Posterior vena cava (tissue), 2 donors: ENCODE data around the gene PTPRT. TPM values are rescaled to one million over a fixed set of nuclear protein-coding genes. Genes with fewer than 3 reads are reported as not detected.

ENCODE experiments used
- DNase-seq: peaks from one replicate; pipeline ENCODE4 v3.0.0-alpha.2; 2020; ENCODE audit warnings: low spot score
- intact Hi-C, 2 donors: fragments of 100-400 bp; cut with DNase I; formaldehyde crosslinking; loops; one replicate each; pipeline versions ENCODE4 v1.14.1 to v1.14.2; 2022 to 2023
- total RNA-seq, 2 donors: library from RNA; stranded (reverse); fragmentation: NEBNext Ultra II Directional; extraction: Animal tissue kit (Norgen Biotek cat#: 25700); gene quantifications; one replicate each; pipeline ENCODE4 v1.2.1, GENCODE V29; 2021
- donor health status: DM: yes; HTN: yes; CAD: no.
- donor health status: DM: yes; HTN: yes; CAD: no.

PTPRT gene
- total RNA-seq, 2 donors from 2014 or later = 0.10 to 0.19 TPM

DNA sequence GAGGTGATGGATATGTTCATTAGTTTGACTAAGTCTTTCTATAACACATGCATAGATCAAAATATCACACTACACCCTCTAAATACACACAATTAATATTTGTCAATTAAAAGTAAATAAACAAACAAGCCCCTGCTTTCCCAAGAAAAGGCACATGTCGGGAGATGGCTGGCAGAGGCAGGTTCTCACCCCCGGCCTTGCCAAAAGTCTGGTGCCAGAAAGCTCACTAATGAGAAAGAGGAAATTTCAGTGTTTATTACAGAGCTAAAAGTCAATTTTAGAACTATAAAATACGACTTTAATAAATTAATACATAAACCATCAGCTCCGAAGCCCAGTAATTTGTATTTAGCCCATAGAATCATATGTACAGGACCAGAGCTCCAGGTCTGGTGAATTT lies 404.7 kb downstream of the PTPRT start:
- intact Hi-C loops = no loop called here
- no peak for DNase-seq

DNA sequence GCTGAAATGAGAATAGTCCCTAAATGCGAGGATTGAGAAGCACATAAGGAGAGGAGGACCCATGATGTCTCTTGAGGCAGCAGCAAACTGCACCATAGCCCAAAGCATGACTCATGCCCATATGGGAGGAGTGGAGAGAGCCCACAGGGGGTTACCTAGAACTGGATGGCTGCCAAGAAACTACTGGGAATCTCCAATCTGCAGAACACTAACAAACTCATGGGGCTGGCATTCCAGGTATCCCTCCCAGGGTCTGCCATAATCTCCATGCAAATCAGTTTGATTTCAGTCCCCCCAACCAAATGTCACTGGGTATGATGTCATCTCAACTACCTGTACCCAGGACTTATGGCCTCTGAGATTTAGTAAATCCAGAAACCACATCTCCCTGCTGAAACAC lies 410.5 kb downstream of the PTPRT start:
- intact Hi-C loops = no loop called here

DNA sequence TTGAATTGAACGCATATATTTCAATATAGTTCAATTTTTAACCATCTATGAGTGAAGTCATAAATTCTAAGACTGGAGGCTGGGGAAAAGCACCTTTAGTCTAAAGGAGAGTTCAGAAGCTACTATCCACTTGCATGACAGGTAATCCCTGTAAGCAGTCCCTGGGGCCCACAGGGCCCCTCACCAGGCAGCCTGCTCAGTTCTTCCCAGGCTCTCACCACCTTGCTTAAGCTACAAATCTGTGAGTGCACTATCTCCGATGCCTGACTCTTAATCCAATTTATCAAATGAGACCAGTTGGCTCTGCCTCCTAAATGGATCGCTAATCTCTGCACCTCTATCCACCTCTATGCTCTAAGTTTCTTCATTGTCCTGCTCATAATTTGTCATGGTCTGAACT lies 413.8 kb downstream of the PTPRT start:
- intact Hi-C loops = no loop called here
- DNase-seq = no peak

More for the DNA sequence above, 410.5 kb downstream of the PTPRT start:
- DNase-seq = no peak

DNA sequence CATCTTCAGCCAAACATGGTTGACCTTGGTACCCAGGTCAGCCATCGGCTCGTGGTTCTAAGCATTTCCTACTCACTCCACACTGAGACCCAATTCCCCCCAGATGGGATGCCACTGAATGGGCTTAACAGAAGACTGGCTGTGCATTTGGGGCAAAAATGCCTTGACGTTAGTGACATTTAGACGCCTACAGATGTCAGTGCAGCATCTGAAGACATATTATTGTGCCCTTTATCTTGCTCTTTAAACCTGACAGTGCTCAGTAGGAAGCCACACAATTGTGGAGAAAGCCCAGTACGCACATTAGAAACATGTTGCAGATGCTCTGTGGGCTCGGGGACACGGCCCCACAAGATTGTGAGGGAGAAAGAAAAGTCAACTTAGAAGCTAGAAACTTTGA lies 414.7 kb downstream of the PTPRT start:
- intact Hi-C loops = no loop called here
- no peak for DNase-seq

DNA sequence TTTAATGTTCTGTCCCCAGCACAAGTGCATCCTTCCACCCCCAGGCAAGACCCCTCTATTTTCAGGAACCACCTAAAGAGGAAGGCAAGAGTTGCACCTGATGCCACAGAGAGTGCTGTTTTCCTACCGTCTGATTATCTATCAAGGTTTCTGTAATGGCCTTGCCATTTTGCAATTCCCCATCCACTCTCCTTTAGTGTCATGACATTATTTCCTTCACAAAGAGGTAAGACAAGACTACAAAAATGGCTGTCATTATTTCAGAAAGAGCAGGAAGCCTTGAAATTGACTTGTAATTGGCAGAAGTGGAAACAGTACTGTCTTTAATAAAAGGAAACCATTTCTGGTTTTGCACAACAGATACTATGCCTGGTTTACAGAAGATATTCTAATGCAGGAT lies 426.7 kb downstream of the PTPRT start:
- intact Hi-C loops = no loop called here
- DNase-seq = no peak

DNA sequence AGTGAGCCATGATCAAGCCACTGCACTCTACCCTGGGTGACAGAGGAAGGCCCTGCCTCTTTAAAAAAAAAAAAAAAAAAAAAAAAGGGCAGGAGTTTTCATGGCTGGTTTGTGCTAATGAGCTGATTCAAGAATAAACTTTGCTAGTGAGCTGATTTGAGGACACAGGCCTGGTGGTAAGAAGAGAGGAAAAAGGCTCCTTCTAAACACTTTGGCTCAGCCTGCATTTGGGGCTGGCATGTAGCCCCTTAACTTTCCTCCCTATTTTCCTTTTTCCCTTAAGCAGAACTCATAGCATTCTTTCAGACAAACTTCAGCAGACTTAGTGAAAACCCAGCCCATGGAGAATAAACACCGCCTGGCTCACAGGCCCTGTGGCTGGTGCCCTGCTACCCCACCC lies 432.7 kb downstream of the PTPRT start:
- no peak for DNase-seq
- intact Hi-C loops = no loop called here

DNA sequence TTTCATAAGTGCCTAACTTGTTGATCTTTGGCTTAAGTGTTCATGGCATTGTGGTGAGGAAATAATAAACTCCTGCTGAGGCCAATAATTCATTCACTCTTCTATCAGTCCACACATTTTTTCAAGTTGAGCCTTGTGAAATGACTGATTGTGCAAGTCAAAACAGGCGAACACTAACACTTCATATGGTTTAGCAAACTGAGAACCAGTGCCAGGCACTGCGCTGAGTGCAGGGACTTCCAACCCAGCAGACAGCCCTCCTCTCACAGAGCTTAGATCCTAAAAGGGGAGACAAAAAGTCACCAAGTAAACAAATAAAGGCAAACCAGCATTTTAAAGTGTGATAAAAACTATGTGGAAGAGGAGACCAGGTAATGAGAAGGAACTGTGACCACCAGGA lies 435.0 kb downstream of the PTPRT start:
- DNase-seq = no peak
- intact Hi-C loops = no loop called here

DNA sequence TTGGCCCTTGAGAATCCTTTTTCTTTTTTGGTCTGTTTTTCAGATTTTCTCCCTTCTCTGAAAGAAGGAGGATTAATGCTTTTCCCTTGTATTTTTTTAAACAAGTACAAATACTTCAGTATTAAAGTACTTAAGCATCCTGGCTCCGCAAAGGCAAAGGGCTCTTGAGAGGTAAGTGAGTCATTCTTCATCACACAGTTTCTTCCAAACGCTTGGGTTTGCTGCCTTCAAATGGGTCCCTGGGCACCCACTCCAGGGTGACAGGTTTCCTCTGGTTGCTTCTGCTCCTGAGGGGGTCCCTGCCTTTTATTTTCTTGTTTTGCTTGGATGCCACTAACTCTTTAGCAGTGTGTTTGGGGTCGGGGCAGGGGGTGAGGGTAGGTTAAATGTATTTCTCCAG lies 437.1 kb downstream of the PTPRT start:
- intact Hi-C loops = no loop called here
- DNase-seq = no peak

DNA sequence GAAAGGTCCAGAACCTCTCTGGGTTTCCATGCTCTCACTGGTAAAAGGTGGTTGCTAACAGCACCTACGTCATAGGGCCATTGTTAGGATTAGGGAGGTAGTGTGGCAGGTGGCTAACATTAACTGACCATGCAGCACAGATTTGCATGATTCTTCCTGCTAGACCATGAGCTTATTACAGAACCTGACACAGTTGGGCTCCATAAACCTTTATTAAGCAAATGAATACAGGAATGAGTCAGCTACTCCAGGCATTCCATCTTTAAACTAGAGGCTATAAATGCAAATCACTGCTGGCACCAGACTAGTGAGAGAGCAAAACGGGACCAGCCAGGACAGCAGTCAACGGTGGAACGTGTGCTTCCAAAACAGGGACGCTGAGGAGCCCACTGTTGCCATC lies 440.1 kb downstream of the PTPRT start:
- intact Hi-C loops = no loop called here
- no peak for DNase-seq

DNA sequence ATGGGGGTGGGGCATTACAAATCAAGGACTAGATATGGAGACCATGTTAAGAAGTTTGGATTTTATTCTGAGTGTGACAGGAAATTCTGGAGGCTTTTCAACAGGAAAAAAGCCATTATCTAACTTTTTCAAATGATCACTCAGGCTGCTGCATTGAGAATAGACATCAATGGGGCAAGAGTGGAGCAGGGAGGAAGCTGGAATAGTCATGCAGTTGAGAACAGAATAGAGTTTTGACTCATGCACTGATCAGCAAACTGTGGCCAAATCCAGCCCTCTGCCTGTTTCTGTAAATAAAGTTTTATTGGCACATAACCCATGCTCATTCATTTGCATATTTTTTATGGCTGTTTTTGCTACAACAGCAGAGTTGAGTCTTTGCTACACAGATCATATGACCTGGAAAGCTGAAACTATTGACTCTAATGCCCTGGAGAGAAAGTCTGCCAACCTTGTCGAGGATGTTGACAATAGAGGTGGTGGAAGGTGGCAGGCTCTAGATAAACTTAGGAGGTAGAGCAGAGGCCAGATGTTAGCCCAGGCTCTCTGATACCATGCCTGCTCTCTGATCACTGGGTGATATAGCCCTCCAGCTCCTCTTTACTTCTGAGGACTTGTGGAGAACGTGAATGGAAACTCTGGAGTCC lies 441.8 kb downstream of the PTPRT start:
- intact Hi-C loops = no loop called here
- no peak for DNase-seq

DNA sequence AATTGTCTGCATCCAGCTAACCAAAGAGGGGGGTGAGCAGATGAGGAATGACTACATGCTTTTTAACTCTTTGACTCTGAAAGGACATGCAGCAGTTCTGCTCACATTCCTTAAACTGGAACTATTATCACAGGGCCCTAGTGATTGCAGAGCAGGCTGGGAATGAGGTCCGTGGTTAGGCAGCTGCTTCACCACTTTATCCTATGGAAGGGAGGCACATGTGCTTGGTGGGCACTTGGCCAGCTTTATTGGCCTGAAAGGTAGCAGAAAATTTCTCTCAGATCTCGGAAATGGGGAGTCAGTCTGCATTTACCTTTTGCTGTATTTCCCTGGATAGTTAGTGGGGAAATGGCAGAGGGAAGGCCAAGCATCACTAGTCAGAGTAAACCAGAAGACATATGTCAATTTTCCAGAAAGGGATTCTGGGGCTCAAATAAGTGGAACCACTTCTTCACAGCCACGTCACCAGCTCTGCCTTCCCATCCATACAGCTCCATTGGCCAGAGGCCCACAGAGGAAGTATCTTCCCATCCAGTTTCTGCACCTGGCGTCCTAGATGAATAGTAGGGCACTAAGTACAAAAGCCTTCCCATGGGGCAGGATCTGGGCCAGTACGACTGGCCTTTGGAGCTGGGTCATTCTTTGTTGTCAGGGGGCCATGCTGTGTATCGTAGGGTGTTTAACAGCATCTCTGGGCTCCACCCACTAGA lies 444.8 kb downstream of the PTPRT start:
- DNase-seq = no peak
- intact Hi-C loops = no loop called here

DNA sequence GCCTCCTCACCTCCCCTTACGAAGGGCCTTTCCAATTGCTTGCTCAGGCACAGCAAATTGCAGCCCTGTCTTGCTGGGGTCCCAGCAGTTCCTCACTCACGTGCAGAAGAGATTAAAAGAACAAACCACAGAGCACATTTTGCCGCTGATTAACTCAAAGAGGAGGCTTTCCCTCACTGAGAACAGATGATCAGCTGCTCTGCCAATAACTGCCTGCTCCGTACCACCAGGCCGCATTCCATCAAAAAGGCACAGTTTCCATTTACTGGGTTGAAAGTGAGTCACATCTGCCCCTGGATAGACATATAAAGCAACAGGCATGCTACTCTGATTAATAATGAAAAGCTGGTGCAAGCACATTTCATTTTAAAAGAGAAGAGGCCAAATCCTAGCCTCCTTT lies 446.8 kb downstream of the PTPRT start:
- intact Hi-C loops = no loop called here
- DNase-seq = no peak

DNA sequence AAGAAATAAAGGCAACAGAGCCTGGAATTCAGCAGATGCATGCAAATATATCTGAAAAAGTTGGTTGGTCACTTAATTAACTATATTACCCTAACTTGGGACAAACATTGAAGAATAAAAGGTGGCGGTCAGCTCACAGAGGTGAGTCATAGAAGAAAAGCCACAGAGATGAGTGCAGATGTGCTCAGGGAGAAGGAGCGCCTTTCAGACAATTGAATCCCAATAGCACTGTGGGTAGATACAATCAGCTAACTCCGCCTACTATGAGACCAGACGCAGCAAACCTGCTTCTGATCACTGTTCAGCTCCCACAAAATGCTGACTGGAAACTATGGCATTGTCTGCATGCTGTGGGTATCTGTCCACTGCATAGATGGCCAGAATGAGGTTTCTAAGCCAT lies 447.8 kb downstream of the PTPRT start:
- DNase-seq = no peak
- intact Hi-C loops = no loop called here

DNA sequence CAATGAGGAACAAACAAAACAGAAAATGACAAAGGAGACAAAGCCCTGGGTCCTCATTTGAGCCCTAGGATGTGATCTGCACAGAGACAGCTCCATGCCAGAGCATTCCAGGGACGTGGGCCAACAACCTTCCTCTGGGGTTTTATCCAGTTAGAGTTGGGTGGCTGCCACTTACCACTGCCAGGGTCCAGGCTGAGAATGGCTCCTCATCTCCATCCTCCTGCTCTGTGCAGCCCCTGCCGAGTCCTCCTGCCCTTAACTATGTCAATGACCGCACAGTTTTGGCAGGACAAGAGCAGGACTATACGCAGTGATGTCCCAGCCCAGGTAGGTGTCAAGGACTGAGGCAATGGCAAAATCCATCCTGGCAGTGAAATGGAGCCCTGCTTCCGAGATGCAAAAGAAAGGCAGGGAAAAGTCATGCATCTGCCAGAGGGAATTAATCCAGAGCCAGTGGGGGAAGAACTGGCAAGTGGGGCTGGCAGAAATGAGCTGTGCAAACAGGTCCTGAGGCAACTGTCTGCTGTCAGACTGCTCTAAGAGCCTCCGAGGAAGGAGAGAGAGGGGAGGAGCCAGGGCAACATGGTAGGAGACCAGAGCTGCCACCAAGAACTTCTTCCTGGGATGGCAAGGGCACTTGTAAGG lies 449.4 kb downstream of the PTPRT start:
- intact Hi-C loops = no loop called here
- DNase-seq = no peak

DNA sequence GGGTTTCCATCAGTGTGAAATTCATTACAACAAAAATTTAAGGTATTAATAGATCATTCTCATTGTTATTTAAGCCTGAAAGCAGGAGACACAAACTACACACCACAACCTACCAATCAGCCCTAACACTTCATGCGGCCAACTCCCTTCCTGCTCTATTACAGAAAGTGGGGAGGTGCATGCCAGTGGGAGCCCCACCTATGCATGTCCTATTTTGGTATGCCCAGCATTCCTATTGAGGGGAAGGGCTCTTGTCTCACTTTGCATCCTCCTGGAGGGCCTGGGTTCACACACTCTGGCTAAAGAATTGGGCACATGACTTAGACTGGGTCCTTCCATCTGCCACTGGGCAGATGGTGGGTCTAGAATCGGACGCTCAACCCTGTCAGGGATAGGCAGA lies 450.0 kb downstream of the PTPRT start:
- intact Hi-C loops = no loop called here
- no peak for DNase-seq

DNA sequence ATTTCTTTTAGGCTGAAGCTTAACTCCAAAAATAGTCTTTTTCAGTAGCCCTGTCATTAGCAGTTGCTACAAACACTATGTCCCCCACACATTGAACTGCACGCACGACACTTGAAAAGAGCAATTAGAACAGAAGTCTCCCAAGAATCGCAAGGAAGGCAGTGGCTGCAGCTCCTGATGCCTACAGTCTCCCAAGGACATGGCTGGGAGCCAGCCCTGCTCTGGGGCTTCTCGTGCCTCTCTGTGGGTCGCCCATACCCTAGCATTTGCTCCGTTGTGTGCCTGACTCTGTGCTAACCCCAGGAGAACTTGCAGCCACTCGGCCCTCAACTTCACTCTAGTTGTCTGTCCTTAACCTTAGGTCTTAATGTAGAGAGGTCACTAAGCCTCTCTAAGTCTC lies 454.2 kb downstream of the PTPRT start:
- intact Hi-C loops = no loop called here

DNA sequence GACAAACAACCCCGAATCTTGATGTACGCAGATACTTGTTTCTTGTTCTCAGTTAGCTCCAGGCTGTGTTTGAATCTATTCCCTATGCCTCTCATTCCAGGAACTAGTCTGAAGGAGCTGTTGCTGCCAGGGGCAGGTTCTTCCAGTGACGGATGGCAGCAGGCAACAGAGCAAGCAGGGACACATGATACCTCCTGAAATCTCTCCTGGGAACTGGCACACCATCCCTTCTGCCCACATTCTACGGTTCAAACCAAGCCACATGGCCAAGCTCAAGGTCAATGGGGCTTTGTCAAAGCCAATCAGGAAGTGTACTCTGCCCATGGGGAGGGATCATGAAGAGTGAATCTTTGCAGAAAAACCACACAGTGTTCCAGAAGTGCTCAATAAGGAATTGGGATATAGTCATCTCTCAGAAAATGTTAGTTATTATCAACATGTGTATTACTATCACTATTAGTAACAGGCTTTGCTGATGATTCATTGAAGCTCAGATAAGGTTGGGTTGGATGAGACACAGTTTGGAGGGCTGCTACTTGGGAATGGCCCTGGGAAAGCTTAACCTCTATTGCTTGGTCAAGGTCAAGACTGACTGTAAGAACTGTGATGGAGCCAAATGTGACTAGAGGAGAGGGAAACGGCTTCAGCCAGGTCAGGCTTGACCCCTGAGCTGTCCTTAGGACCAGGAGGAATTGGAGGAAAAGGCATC lies 454.9 kb downstream of the PTPRT start:
- DNase-seq = no peak
- intact Hi-C loops = no loop called here

More for the DNA sequence above, 454.2 kb downstream of the PTPRT start:
- no peak for DNase-seq

DNA sequence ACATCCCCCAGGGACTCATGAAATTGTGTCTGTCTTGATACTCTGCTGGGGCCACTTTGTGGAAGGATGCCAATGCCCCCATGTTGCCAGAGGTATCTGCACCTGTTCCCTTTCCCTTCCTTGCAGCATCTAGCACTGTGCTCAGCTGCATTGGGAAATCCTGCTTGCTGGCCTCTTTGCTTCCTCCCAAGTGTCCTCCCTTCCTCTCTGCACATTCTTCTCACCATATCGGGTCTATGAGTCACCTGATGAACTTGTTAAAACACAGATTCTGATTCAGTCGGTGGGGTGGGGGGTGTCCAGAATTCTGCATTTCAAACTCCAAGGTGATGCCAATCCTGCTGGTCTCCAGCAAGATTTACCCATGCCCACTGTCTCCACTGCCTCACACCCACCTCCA lies 467.8 kb downstream of the PTPRT start:
- no peak for DNase-seq
- intact Hi-C loops = loop anchor here in 1 of 2 donors (10.0 kb wide), 1 partner anchor 377 kb away; no protein-coding TSS in a partner anchor

DNA sequence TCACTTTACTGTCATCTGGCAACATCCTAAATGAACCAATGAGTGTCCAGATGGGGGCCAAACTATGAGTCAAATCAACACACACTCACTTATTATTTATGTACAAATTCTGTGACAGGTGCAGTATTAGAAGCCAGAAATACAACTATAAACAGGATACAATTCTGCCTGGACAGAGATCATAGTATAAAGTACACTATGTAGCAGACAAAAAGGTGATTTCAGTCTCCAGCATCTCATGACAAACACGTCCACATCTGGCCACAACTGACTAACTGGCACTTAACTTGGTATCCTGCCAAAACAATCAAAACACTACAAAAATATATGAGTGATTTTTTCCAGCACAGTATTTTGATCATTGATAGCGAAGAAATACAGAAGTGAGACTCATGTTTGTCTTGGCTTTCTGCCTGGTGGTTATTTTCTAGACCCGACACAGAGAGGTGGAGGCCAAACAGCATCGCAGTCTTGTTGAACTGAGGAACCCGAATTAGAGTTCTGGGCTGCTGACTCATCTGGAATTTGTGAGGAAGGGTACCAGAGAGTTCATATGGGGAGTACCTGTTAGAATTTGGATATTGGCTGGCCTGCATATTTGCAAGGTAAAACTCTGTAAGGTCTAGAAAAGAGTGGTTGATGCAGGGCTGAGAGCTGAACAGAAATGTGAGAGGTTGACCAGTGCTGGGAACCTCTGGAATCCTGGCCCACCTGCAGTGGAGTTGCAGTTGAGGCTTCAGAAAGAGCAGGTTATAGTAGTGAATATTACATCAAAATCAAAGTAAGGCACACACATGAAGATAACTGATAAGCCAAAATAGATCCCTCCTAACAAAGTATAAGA lies 475.2 kb downstream of the PTPRT start:
- intact Hi-C loops = no loop called here
- no peak for DNase-seq
